PC-3 (cell line): ENCODE measurements around the gene APOBEC3A. TPM values are rescaled to one million over a fixed set of nuclear protein-coding genes. Genes with fewer than 3 reads are reported as not detected.

Experiments
- ATAC-seq: fragments of 200-7000 bp; cut with Tn5 transposase; 2 replicates; pipeline ENCODE4 v1.9.1; 2020; ENCODE audit warnings: mild to moderate bottlenecking, moderate library complexity
- BruUV-seq: library from RNA; stranded (reverse); fragments of 400-500 nt; replicated peaks from 2 replicates; lab custom pipeline; 2021; lab: Mats Ljungman, UMichigan
- CTCF ChIA-PET: fragments of 300-600 bp; sonication (Branson Sonifier 250); formaldehyde crosslinking; loops from one replicate; lab custom pipeline; 2022; ENCODE audit warnings: antibody characterized with exemption; lab: Charles Lee
- POLR2A ChIA-PET: fragments of 300-600 bp; sonication (Branson Sonifier 250); formaldehyde crosslinking; loops from one replicate; lab custom pipeline; 2022; ENCODE audit warnings: antibody characterized with exemption; ENCODE audit not compliant: unreplicated experiment; lab: Charles Lee
- DNase-seq: peaks from one replicate; pipeline ENCODE4 v3.0.0-alpha.2; 2015
- H2AFZ ChIP-seq: fragments of 300-600 bp; sonication (generic); 2 replicates; pipeline ENCODE4 v1.6.0; 2016; ENCODE audit warnings: antibody characterized with exemption, low read length
- H3F3A ChIP-seq: fragments of 300-600 bp; sonication (generic); one replicate; pipeline ENCODE4 v1.6.0; 2017; ENCODE audit warnings: antibody characterized with exemption, low read length, control low read depth, mild to moderate bottlenecking; ENCODE audit not compliant: unreplicated experiment
- H3K27ac ChIP-seq: fragments of 300-600 bp; sonication (generic); 2 replicates; pipeline ENCODE4 v1.5.1; 2016; ENCODE audit warnings: mild to moderate bottlenecking, low read length
- H3K27me3 ChIP-seq: fragments of 300-600 bp; sonication (generic); 2 replicates; pipeline ENCODE4 v1.6.1; 2016; ENCODE audit warnings: low read length, mixed read lengths
- H3K36me3 ChIP-seq: fragments of 300-600 bp; sonication (generic); 2 replicates; pipeline ENCODE4 v1.6.1; 2016; ENCODE audit warnings: low read depth, mixed run types, low read length, mixed read lengths
- H3K4me1 ChIP-seq: fragments of 300-600 bp; sonication (generic); 2 replicates; pipeline ENCODE4 v1.5.1; 2016; ENCODE audit warnings: low read length; ENCODE audit not compliant: insufficient read depth
- H3K4me2 ChIP-seq: fragments of 300-600 bp; sonication (generic); 2 replicates; pipeline ENCODE4 v1.6.0; 2016; ENCODE audit warnings: low read length
- H3K4me3 ChIP-seq: fragments of 300-600 bp; sonication (generic); 2 replicates; pipeline ENCODE4 v1.5.1; 2016; ENCODE audit warnings: mild to moderate bottlenecking, low read length, mixed read lengths
- H3K79me2 ChIP-seq: fragments of 300-600 bp; sonication (generic); 2 replicates; pipeline ENCODE4 v1.6.1; 2017; ENCODE audit warnings: low read length, mixed read lengths
- H3K9ac ChIP-seq: fragments of 300-600 bp; sonication (generic); 2 replicates; pipeline ENCODE4 v1.6.0; 2016; ENCODE audit warnings: mild to moderate bottlenecking, low read length
- H3K9me2 ChIP-seq: fragments of 300-600 bp; sonication (generic); replicated peaks from 2 replicates; pipeline ENCODE4 v1.6.1; 2016; ENCODE audit warnings: mixed run types, low read length, mixed read lengths
- H3K9me3 ChIP-seq: fragments of 300-600 bp; sonication (generic); 2 replicates; pipeline ENCODE4 v1.6.1; 2016; ENCODE audit warnings: low read length, mixed read lengths
- H4K20me1 ChIP-seq: fragments of 300-600 bp; sonication (generic); 2 replicates; pipeline ENCODE4 v1.6.1; 2016; ENCODE audit warnings: low read length, mixed read lengths
- CTCF ChIP-seq: fragments of 300-600 bp; sonication (generic); conservative IDR thresholded peaks from 2 replicates; pipeline ENCODE4 v1.5.1; 2017; ENCODE audit warnings: antibody characterized with exemption, low read depth, mild to moderate bottlenecking, low read length
- EZH2 ChIP-seq: fragments of 300-600 bp; sonication (generic); IDR thresholded peaks from one replicate; pipeline ENCODE4 v1.6.1; 2017; ENCODE audit warnings: antibody characterized with exemption, mild to moderate bottlenecking, low read length; ENCODE audit not compliant: unreplicated experiment
- EZH2phosphoT487 ChIP-seq: fragments of 300-600 bp; sonication (generic); IDR thresholded peaks from 2 replicates; pipeline ENCODE4 v1.6.1; 2018; ENCODE audit warnings: mild to moderate bottlenecking, antibody characterized with exemption, low read length, borderline replicate concordance
- intact Hi-C: fragments of 100-400 bp; cut with micrococcal nuclease; formaldehyde crosslinking; loops from 2 replicates; pipeline ENCODE4 v1.9.0; 2023
- total RNA-seq: library from RNA; depleted of rRNA; stranded (reverse); fragments of >200 nt; gene quantifications from 2 replicates; pipeline ENCODE4 v1.2.3, GENCODE V29; 2014

APOBEC3A gene
- total RNA-seq, 1 experiment from 2014 or later, result not detected

GRCh38 chr22:38940811-38941384 is 16.5 kb upstream of the APOBEC3A start:
- Histone ChIP-seq H3K36me3 (no peaks in the 10 kb centered on the region), H3K9me3 (no peaks in the 10 kb centered on the region), H3K4me1 (peaks cover 9% of the 10 kb centered on the region), H3K27me3 (no peaks in the 10 kb centered on the region), H3K4me2 (no peak overlapping the region), H3K4me3 (no peak overlapping the region), H2AFZ (no peak overlapping the region), H3K79me2 (no peaks in the 10 kb centered on the region), H3F3A (no peaks in the 10 kb centered on the region), H3K9me2 (no peaks in the 10 kb centered on the region), H4K20me1 (no peaks in the 10 kb centered on the region), H3K27ac (no peak overlapping the region), H3K9ac (no peak overlapping the region)
- CTCF ChIA-PET, result no interaction called here
- BruUV-seq, result no TSS peak
- POLR2A ChIA-PET, result no interaction called here
- intact Hi-C loops, result no loop called here
- DNase-seq (peak; percentile 29), ATAC-seq (no peak)
- TF ChIP-seq CTCF (no peak), EZH2 (no peak), EZH2phosphoT487 (no peak)

GRCh38 chr22:38941488-38941987 is 15.9 kb upstream of the APOBEC3A start:
- no peak for TF ChIP-seq EZH2phosphoT487
- no peak for TF ChIP-seq EZH2
- no peak for TF ChIP-seq CTCF
- ChIA-PET CTCF (no interaction called here), POLR2A (no interaction called here)
- Histone ChIP-seq H3K9me3 (no peaks in the 10 kb centered on the region), H3K4me3 (no peak overlapping the region), H3K79me2 (no peaks in the 10 kb centered on the region), H3K4me2 (no peak overlapping the region), H2AFZ (no peak overlapping the region), H3K9ac (no peak overlapping the region), H3K9me2 (no peaks in the 10 kb centered on the region), H4K20me1 (no peaks in the 10 kb centered on the region), H3K36me3 (no peaks in the 10 kb centered on the region), H3K27me3 (no peaks in the 10 kb centered on the region), H3K27ac (no peak overlapping the region), H3F3A (no peaks in the 10 kb centered on the region), H3K4me1 (peaks cover 4% of the 10 kb centered on the region; the same call in 1 of the 2 replicates)
- no peak for DNase-seq
- ATAC-seq, result no peak
- intact Hi-C loops, result no loop called here
- no TSS peak for BruUV-seq

GRCh38 chr22:38942702-38943101 is 14.7 kb upstream of the APOBEC3A start:
- ChIA-PET POLR2A (no interaction called here), CTCF (no interaction called here)
- H3K4me2 ChIP-seq, result no peak overlapping the region
- DNase-seq (no peak), ATAC-seq (no peak)
- H3K27me3 ChIP-seq, result no peaks in the 10 kb centered on the region
- H3K9ac ChIP-seq, result no peak overlapping the region
- no peaks in the 10 kb centered on the region for H3F3A ChIP-seq
- H3K79me2 ChIP-seq, result no peaks in the 10 kb centered on the region
- intact Hi-C loops, result no loop called here
- no peaks in the 10 kb centered on the region for H3K4me1 ChIP-seq
- H3K4me3 ChIP-seq, result no peak overlapping the region
- H3K36me3 ChIP-seq, result no peaks in the 10 kb centered on the region
- TF ChIP-seq EZH2phosphoT487 (no peak), EZH2 (no peak), CTCF (no peak)
- H2AFZ ChIP-seq, result no peak overlapping the region
- BruUV-seq, result no TSS peak
- no peaks in the 10 kb centered on the region for H3K9me2 ChIP-seq
- H3K27ac ChIP-seq, result no peak overlapping the region
- no peaks in the 10 kb centered on the region for H3K9me3 ChIP-seq
- H4K20me1 ChIP-seq, result no peaks in the 10 kb centered on the region
